SK-N-SH (cell line): ENCODE data around the gene MTIF2. TPM values are rescaled to one million over a fixed set of nuclear protein-coding genes. Genes with fewer than 3 reads are reported as not detected.

Experiments
- CTCF ChIA-PET: fragments of 300-600, 350-600 bp; formaldehyde crosslinking; extraction: SDS; loops from one replicate; lab custom pipeline; 2021; lab: Yijun Ruan, JAX
- POLR2A ChIA-PET: fragments of 350-600 bp; sonication (Branson Sonifier 250); formaldehyde crosslinking; extraction: SDS; loops from one replicate; lab custom pipeline; 2020; ENCODE audit warnings: antibody characterized with exemption, inconsistent platforms; lab: Yijun Ruan, JAX
- DNase-seq: peaks from one replicate; pipeline ENCODE4 v3.0.0; 2012
- H2AFZ ChIP-seq: fragments of 200-600 bp; sonication (generic); 2 replicates; pipeline ENCODE4 v1.8.1; 2016; ENCODE audit warnings: antibody characterized with exemption, mild to moderate bottlenecking, low read depth
- H3F3A ChIP-seq: fragments of 200-600 bp; sonication (generic); replicated peaks from 2 replicates; pipeline ENCODE3; 2016; ENCODE audit warnings: antibody characterized with exemption, mild to moderate bottlenecking; ENCODE audit not compliant: insufficient read depth
- H3K27ac ChIP-seq, 2 experiments: fragments of 200-500 bp in 1 of 2; fragments of 200-600 bp in 1 of 2; sonication (Bioruptor generic) in 1 of 2; sonication (generic), shearing (Covaris generic) in 1 of 2; 2 replicates each; pipeline versions ENCODE4 v1.5.1 to v1.6.1; 2014 to 2016; ENCODE audit warnings: low read depth in 2 of 2, inconsistent platforms in 1 of 2, low read length in 1 of 2, mild to moderate bottlenecking in 1 of 2, mixed read lengths in 1 of 2
- H3K27me3 ChIP-seq: fragments of 200-600 bp; sonication (generic), shearing (Covaris generic); 2 replicates; pipeline ENCODE4 v1.6.1; 2016; ENCODE audit warnings: mixed run types; ENCODE audit not compliant: insufficient read depth
- H3K36me3 ChIP-seq, 2 experiments: fragments of 200-500 bp in 1 of 2; fragments of 200-600 bp in 1 of 2; sonication (Bioruptor generic) in 1 of 2; sonication (generic) in 1 of 2; replicated peaks in 1 of 2; 2 replicates each; pipeline versions ENCODE3 to v1.5.1; 2014 to 2016; ENCODE audit warnings: low read length in 1 of 2, mild to moderate bottlenecking in 1 of 2; ENCODE audit not compliant: insufficient read depth in 2 of 2, control insufficient read depth in 1 of 2
- H3K4me1 ChIP-seq, 2 experiments: fragments of 200-500 bp in 1 of 2; fragments of 200-600 bp in 1 of 2; sonication (Bioruptor generic) in 1 of 2; sonication (generic), shearing (Covaris generic) in 1 of 2; 2 replicates each; pipeline versions ENCODE4 v1.5.1 to v1.6.1; 2014 to 2016; ENCODE audit warnings: low read depth in 1 of 2, low read length in 1 of 2, mixed run types in 1 of 2; ENCODE audit not compliant: insufficient read depth in 2 of 2, control insufficient read depth in 1 of 2
- H3K4me2 ChIP-seq: fragments of 200-600 bp; sonication (generic), shearing (Covaris generic); 2 replicates; pipeline ENCODE4 v1.6.1; 2017; ENCODE audit warnings: mixed run types
- H3K4me3 ChIP-seq, 2 experiments: fragments of 200-500 bp in 1 of 2; fragments of 200-600 bp in 1 of 2; sonication (Bioruptor generic) in 1 of 2; sonication (generic), shearing (Covaris generic) in 1 of 2; 2 replicates each; pipeline versions ENCODE4 v1.5.1 to v1.8.1; 2014 to 2016; ENCODE audit warnings: low read depth in 2 of 2, inconsistent platforms in 1 of 2, low read length in 1 of 2, mild to moderate bottlenecking in 1 of 2, mixed read lengths in 1 of 2, moderate library complexity in 1 of 2
- H3K79me2 ChIP-seq: fragments of 200-600 bp; sonication (generic); 2 replicates; pipeline ENCODE4 v1.8.1; 2017; ENCODE audit warnings: mild to moderate bottlenecking; ENCODE audit not compliant: insufficient read depth
- H3K9ac ChIP-seq: fragments of 200-600 bp; sonication (generic); 2 replicates; pipeline ENCODE4 v1.6.1; 2017; ENCODE audit warnings: mixed run types
- H3K9me2 ChIP-seq: fragments of 200-600 bp; sonication (generic); 2 replicates; pipeline ENCODE4 v1.6.1; 2017; ENCODE audit warnings: mixed run types
- H3K9me3 ChIP-seq: fragments of 200-600 bp; sonication (generic); 2 replicates; pipeline ENCODE4 v1.6.1; 2017; ENCODE audit warnings: mixed run types, mild to moderate bottlenecking, moderate library complexity
- H4K20me1 ChIP-seq: fragments of 200-600 bp; sonication (generic); 2 replicates; pipeline ENCODE4 v1.6.1; 2017; ENCODE audit warnings: mild to moderate bottlenecking, mixed run types; ENCODE audit not compliant: insufficient read depth
- FOXJ3 ChIP-seq: sonication (generic); formaldehyde crosslinking; IDR thresholded peaks from 2 replicates; pipeline ENCODE4 v1.5.1; 2020; ENCODE audit warnings: mild to moderate bottlenecking, missing genetic modification reagents
- FOXM1 ChIP-seq: IDR thresholded peaks from 2 replicates; pipeline ENCODE4 v1.4.0; 2012; ENCODE audit warnings: low read depth, mild to moderate bottlenecking
- GABPA ChIP-seq: IDR thresholded peaks from 2 replicates; pipeline ENCODE4 v1.4.0; 2012; ENCODE audit warnings: low read depth, mild to moderate bottlenecking
- JUND ChIP-seq: IDR thresholded peaks from 2 replicates; pipeline ENCODE4 v1.4.0; 2012
- MXI1 ChIP-seq: IDR thresholded peaks from 2 replicates; pipeline ENCODE4 v1.6.1; 2012; ENCODE audit warnings: mild to moderate bottlenecking, low read depth, low read length, improper control_type of control experiment
- NFIC ChIP-seq: IDR thresholded peaks from 2 replicates; pipeline ENCODE4 v1.4.0; 2012; ENCODE audit warnings: borderline replicate concordance
- RAD21 ChIP-seq: IDR thresholded peaks from 2 replicates; pipeline ENCODE4 v1.6.1; 2012; ENCODE audit warnings: mild to moderate bottlenecking, low read length
- SIN3A ChIP-seq: IDR thresholded peaks from 2 replicates; pipeline ENCODE4 v1.6.1; 2012; ENCODE audit warnings: low read depth, mild to moderate bottlenecking, low read length, moderate library complexity, borderline replicate concordance
- TAF1 ChIP-seq: IDR thresholded peaks from 2 replicates; pipeline ENCODE4 v1.6.1; 2012; ENCODE audit warnings: low read depth, mild to moderate bottlenecking, low read length, moderate library complexity, borderline replicate concordance
- YY1 ChIP-seq: IDR thresholded peaks from 2 replicates; pipeline ENCODE4 v1.4.0; 2012; ENCODE audit warnings: low read depth, mild to moderate bottlenecking
- polyA plus RNA-seq, 3 experiments: library from polyadenylated mRNA; depleted of rRNA; stranded (reverse); fragments of >200 nt; gene quantifications; 2 replicates each; pipeline ENCODE4 v1.2.3, GENCODE V29; 2012
- TF ChIP-seq, protein P1 (sequence below): fragments of 200-600 bp; sonication (generic); IDR thresholded peaks from 2 replicates; pipeline ENCODE4 v1.6.1; 2017; ENCODE audit warnings: antibody characterized with exemption, mild to moderate bottlenecking, moderate library complexity
- TF ChIP-seq, protein P2 (sequence below): IDR thresholded peaks from 2 replicates; pipeline ENCODE4 v1.4.0; 2012; ENCODE audit warnings: low read depth, borderline replicate concordance
- TF ChIP-seq, protein P3 (sequence below): fragments of 150-350 bp; IDR thresholded peaks from 2 replicates; pipeline ENCODE4 v1.6.1; 2017; ENCODE audit warnings: antibody characterized with exemption, low read length, low read depth, borderline replicate concordance
- TF ChIP-seq, protein P4 (sequence below): IDR thresholded peaks from 2 replicates; pipeline ENCODE4 v1.6.1; 2012; ENCODE audit warnings: mild to moderate bottlenecking, low read depth, low read length, moderate library complexity

The MTIF2 gene
- polyA plus RNA-seq, 1 of the 3 experiments (the other 2 are of a cell fraction), result 12.9 TPM

DNA sequence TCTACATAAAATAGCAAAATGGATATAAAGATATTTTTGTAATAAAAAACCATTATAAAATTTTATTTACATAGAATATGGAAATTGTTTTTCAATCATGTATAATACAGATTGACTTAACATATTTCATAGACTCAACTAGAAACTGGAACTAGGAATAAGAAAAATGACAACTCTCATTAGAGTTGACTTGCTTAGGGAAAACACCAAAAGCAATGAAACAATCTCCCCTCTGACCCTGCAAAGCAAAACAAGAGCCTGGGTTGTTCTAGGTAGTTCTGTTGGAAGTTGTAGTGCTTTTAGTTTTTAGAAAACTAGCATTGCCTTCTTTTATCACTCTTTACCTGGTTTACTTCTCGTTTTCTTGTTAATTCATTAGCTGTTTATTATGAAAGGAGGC lies 32.2 kb upstream of the MTIF2 start (continued):
- TF ChIP-seq, protein P1, sequence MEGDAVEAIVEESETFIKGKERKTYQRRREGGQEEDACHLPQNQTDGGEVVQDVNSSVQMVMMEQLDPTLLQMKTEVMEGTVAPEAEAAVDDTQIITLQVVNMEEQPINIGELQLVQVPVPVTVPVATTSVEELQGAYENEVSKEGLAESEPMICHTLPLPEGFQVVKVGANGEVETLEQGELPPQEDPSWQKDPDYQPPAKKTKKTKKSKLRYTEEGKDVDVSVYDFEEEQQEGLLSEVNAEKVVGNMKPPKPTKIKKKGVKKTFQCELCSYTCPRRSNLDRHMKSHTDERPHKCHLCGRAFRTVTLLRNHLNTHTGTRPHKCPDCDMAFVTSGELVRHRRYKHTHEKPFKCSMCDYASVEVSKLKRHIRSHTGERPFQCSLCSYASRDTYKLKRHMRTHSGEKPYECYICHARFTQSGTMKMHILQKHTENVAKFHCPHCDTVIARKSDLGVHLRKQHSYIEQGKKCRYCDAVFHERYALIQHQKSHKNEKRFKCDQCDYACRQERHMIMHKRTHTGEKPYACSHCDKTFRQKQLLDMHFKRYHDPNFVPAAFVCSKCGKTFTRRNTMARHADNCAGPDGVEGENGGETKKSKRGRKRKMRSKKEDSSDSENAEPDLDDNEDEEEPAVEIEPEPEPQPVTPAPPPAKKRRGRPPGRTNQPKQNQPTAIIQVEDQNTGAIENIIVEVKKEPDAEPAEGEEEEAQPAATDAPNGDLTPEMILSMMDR, result no peak
- TF ChIP-seq YY1 (no peak), NFIC (no peak), GABPA (no peak)

DNA sequence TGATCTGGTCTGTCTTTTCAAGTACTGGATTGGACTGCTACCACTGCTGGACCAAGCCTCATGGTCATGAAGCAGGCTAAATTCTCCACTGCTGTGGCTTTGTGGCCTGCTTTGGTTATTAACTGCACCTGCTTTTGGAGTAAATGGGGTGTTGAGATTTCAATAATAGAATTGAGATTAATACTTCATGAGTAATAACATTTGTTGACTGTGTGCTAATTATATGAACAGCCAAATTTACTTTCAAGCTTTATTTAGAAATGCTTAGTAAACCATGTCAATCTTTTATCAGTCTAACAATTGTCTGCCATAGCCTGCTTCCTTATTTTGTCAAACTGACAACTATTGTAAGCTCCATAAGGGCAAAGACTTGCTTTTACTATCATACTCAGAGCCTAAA lies 27.4 kb upstream of the MTIF2 start:
- Histone ChIP-seq H3K27ac (no peak overlapping the region), H2AFZ (no peak overlapping the region), H3K4me1 (peaks cover 0 to under 1% of the 10 kb centered on the region in 2 experiments; a peak in 2 of 4 replicates), H3K4me3 (no peak overlapping the region), H4K20me1 (no peaks in the 10 kb centered on the region), H3F3A (peaks cover 4% of the 10 kb centered on the region), H3K9me3 (no peaks in the 10 kb centered on the region), H3K9me2 (no peaks in the 10 kb centered on the region), H3K9ac (no peak overlapping the region), H3K4me2 (no peak overlapping the region), H3K27me3 (no peaks in the 10 kb centered on the region), H3K36me3 (peaks cover 42 to 48% of the 10 kb centered on the region in 2 experiments), H3K79me2 (no peaks in the 10 kb centered on the region)
- ChIA-PET POLR2A (no interaction called here), CTCF (no interaction called here)
- DNase-seq, result no peak
- TF ChIP-seq JUND (no peak), MXI1 (no peak), SIN3A (no peak), TAF1 (no peak), FOXJ3 (CRISPR knock-in tag) (no peak), NFIC (no peak), FOXM1 (no peak), RAD21 (no peak)
- TF ChIP-seq, protein P2, sequence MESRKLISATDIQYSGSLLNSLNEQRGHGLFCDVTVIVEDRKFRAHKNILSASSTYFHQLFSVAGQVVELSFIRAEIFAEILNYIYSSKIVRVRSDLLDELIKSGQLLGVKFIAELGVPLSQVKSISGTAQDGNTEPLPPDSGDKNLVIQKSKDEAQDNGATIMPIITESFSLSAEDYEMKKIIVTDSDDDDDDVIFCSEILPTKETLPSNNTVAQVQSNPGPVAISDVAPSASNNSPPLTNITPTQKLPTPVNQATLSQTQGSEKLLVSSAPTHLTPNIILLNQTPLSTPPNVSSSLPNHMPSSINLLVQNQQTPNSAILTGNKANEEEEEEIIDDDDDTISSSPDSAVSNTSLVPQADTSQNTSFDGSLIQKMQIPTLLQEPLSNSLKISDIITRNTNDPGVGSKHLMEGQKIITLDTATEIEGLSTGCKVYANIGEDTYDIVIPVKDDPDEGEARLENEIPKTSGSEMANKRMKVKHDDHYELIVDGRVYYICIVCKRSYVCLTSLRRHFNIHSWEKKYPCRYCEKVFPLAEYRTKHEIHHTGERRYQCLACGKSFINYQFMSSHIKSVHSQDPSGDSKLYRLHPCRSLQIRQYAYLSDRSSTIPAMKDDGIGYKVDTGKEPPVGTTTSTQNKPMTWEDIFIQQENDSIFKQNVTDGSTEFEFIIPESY, result no peak
- TF ChIP-seq, protein P3, sequence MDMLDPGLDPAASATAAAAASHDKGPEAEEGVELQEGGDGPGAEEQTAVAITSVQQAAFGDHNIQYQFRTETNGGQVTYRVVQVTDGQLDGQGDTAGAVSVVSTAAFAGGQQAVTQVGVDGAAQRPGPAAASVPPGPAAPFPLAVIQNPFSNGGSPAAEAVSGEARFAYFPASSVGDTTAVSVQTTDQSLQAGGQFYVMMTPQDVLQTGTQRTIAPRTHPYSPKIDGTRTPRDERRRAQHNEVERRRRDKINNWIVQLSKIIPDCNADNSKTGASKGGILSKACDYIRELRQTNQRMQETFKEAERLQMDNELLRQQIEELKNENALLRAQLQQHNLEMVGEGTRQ, result no peak
- TF ChIP-seq, protein P4, sequence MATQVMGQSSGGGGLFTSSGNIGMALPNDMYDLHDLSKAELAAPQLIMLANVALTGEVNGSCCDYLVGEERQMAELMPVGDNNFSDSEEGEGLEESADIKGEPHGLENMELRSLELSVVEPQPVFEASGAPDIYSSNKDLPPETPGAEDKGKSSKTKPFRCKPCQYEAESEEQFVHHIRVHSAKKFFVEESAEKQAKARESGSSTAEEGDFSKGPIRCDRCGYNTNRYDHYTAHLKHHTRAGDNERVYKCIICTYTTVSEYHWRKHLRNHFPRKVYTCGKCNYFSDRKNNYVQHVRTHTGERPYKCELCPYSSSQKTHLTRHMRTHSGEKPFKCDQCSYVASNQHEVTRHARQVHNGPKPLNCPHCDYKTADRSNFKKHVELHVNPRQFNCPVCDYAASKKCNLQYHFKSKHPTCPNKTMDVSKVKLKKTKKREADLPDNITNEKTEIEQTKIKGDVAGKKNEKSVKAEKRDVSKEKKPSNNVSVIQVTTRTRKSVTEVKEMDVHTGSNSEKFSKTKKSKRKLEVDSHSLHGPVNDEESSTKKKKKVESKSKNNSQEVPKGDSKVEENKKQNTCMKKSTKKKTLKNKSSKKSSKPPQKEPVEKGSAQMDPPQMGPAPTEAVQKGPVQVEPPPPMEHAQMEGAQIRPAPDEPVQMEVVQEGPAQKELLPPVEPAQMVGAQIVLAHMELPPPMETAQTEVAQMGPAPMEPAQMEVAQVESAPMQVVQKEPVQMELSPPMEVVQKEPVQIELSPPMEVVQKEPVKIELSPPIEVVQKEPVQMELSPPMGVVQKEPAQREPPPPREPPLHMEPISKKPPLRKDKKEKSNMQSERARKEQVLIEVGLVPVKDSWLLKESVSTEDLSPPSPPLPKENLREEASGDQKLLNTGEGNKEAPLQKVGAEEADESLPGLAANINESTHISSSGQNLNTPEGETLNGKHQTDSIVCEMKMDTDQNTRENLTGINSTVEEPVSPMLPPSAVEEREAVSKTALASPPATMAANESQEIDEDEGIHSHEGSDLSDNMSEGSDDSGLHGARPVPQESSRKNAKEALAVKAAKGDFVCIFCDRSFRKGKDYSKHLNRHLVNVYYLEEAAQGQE, result no peak
